ENCODE measurements around the gene RNF111. TPM values are rescaled to one million over a fixed set of nuclear protein-coding genes. Genes with fewer than 3 reads are reported as not detected.

Gene RNF111
- total RNA-seq (10 to 100 TPM in 4 of 5 donors, 1 to 10 TPM in 1; 8.4 to 37.1 (median 22.8) TPM), polyA plus RNA-seq (1 to 10 TPM; 4.3 to 7.2 (median 4.6) TPM)
- long read RNA-seq, donor 1: 0 reads
- long read RNA-seq, donor 2: 0 reads
- long read RNA-seq, donor 3, partial matches to known transcripts: 36 of 44 reads
- long read RNA-seq, donor 3, other reads (novel, unspliced or antisense): 8 of 44 reads
- long read RNA-seq, donor 4: 0 reads
- long read RNA-seq, donor 5, partial matches to known transcripts: 0 of 1 reads
- long read RNA-seq, donor 5, other reads (novel, unspliced or antisense): 0 of 1 reads
- long read RNA-seq, donor 6, partial matches to known transcripts: 339 of 345 reads
- long read RNA-seq, donor 6, other reads (novel, unspliced or antisense): 5 of 345 reads
- long read RNA-seq, donor 7, partial matches to known transcripts: 6 of 6 reads
- long read RNA-seq, donor 7, other reads (novel, unspliced or antisense): 0 of 6 reads
- long read RNA-seq, donor 8: 0 reads
- long read RNA-seq, donor 9, partial matches to known transcripts: 102 of 103 reads
- long read RNA-seq, donor 9, other reads (novel, unspliced or antisense): 0 of 103 reads
- long read RNA-seq, donor 10: 0 reads

DNA sequence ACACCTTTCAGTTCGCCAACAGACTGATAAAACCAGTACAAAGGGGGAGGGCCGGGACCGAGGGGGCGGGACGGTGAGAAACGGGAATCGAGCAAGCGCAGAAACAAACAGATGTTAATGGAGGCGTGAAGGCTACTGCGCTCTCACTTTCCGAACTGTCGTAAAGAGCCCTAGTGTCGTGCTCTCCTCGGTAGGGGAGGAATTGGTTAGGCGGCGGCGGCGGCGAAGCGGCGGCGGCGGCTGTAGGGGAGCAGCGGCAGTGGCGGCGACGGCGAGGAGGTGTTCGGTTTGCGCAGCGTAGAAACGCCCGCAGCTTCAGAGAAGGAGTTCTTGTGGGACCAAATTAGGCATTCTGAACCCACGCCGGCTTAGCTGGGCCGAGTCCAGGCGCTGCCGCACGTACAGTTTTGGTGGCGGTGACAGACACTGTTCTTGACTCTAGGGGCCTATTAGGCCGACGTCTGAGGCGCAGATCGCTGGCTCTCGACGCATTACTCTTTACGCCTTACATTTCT, at the start of gene RNF111:
RNF111 (plus strand) TSS at position 173 of the 515 bp plus-strand sequence. CDS start 43,160 bp downstream, outside the sequence.
- WGBS, 5 donors: 0 to 2% (median 0%) methylated on average over 29 to 47 of the region's 47 CpGs
- Histone ChIP-seq H3K4me3 (peak within 1 kb of the TSS; percentile 77 to 94 (median 93)), H3K4me1 (peaks cover 13 to 33% (median 25%) of the 10 kb centered on the region in 4 donors), H3K27me3 (no peaks in the 10 kb centered on the region), H3K27ac (peak within 1 kb of the TSS; percentile 92 to 98 (median 94)), H3K36me3 (peaks cover 6 to 18% (median 12%) of the 10 kb centered on the region in 4 donors), H3K9me3 (no peaks in the 10 kb centered on the region)
- TF ChIP-seq EP300 (IDR thresholded peaks at IDR 0.05) (no peak), POLR2A (IDR thresholded peaks at IDR 0.05) (peak in 1 of 4 donors; percentile 62), POLR2AphosphoS5 (IDR thresholded peaks at IDR 0.05) (peak; percentile 70 to 95 (median 90))
- TF ChIP-seq, protein P1, sequence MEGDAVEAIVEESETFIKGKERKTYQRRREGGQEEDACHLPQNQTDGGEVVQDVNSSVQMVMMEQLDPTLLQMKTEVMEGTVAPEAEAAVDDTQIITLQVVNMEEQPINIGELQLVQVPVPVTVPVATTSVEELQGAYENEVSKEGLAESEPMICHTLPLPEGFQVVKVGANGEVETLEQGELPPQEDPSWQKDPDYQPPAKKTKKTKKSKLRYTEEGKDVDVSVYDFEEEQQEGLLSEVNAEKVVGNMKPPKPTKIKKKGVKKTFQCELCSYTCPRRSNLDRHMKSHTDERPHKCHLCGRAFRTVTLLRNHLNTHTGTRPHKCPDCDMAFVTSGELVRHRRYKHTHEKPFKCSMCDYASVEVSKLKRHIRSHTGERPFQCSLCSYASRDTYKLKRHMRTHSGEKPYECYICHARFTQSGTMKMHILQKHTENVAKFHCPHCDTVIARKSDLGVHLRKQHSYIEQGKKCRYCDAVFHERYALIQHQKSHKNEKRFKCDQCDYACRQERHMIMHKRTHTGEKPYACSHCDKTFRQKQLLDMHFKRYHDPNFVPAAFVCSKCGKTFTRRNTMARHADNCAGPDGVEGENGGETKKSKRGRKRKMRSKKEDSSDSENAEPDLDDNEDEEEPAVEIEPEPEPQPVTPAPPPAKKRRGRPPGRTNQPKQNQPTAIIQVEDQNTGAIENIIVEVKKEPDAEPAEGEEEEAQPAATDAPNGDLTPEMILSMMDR (IDR thresholded peaks at IDR 0.05): no peak
- intact Hi-C loops (cut with DNase I; ENCODE audit: low total_unique reads): no loop called here
- peak; percentile 90 to 98 for DNase-seq

DNA sequence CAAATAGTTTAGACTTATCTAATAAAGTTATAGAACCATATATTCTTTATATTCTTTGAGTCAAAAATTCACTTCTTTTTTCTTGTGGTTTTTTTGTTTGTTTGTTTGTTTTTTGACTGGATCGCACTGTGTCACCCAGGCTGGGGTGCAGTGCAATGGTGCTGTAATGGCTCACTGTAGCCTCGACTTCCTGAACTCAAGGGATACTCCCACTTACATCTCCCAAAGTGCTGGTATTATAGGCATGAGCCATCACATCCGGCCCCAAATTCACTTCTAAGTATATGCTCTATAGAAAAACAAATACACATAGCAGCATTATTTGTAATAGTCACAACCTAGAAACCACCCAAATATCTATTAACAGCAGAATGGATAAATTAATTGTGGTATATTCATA, 40.3 kb upstream of the RNF111 start:
- DNase-seq: no peak
- no peak overlapping the region for H3K27ac ChIP-seq
- H3K4me1 ChIP-seq: peaks cover 4 to 11% (median 11%) of the 10 kb centered on the region in 4 donors
- TF ChIP-seq, protein P1 (IDR thresholded peaks at IDR 0.05): no peak
- no peak for TF ChIP-seq POLR2AphosphoS5 (IDR thresholded peaks at IDR 0.05)
- no peak for TF ChIP-seq EP300 (IDR thresholded peaks at IDR 0.05)
- TF ChIP-seq POLR2A (IDR thresholded peaks at IDR 0.05): no peak
- H3K27me3 ChIP-seq: no peaks in the 10 kb centered on the region
- intact Hi-C loops (cut with DNase I; ENCODE audit: low total_unique reads): no loop called here
- H3K36me3 ChIP-seq: no peaks in the 10 kb centered on the region
- 82 to 87% (median 84%) methylated on average over 3 of the region's 3 CpGs for WGBS, 5 donors
- no peaks in the 10 kb centered on the region for H3K9me3 ChIP-seq
- no peak overlapping the region for H3K4me3 ChIP-seq

DNA sequence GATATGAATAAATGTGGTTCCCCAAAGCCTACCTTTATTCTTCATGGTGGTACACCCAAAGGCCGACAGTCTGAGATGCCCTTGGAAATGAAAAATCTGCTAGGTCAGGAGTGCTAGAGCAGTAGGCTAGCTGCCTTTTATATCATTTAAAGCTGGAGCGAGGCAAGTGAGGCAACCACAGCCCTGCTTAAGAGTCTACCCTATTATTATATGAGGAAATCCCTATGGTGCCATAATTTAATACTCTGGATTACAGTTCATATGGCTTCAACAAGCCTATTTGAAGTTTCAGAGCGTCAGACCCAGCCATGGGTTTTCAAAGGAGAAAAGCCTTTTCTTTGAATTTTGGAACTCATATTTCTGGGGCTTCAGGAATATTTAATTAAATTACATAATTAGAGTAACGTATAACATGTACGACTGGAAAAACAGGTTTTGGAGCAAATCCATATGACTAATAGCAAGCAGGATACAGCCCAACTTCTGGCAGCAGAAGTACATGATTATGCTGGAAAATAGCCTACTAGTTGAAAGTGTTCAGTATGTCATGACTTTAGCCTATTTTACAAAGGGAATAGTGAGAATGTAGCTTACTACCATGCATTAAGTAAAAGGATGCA, 36.0 kb upstream of the RNF111 start:
- peaks cover 9 to 22% (median 16%) of the 10 kb centered on the region in 4 donors for H3K4me1 ChIP-seq
- H3K27ac ChIP-seq: peak overlapping the region; percentile 63 to 88 (median 68)
- no peaks in the 10 kb centered on the region for H3K27me3 ChIP-seq
- no peak overlapping the region for H3K4me3 ChIP-seq
- no peaks in the 10 kb centered on the region for H3K9me3 ChIP-seq
- no peaks in the 10 kb centered on the region for H3K36me3 ChIP-seq
- peak in 1 of 3 donors; percentile 71 for TF ChIP-seq POLR2AphosphoS5 (IDR thresholded peaks at IDR 0.05)
- TF ChIP-seq, protein P1 (IDR thresholded peaks at IDR 0.05): no peak
- intact Hi-C loops (cut with DNase I; ENCODE audit: low total_unique reads): no loop called here
- WGBS, 5 donors: 32 to 47% (median 38%) methylated on average over 5 of the region's 5 CpGs
- DNase-seq: peak in 1 of 2 donors; percentile 85

DNA sequence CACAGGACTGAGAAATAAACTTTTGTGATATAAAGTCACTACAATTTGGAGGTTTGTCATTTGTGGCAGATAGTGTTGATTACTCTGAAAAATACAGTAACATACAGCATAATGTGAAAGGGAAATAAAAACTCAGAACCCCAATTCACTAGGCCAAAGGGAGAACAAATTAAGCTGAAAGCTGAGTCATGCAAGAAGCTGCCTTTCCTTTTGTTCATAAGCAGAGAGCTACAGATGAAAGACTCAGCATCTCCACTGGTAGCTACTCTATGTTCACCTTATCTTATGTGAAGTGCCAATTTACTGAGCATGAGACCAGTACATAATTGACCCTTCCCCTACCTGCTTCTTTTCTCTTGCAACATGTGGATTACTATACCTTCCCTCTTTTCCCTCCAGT, 34.7 kb upstream of the RNF111 start:
- intact Hi-C loops (cut with DNase I; ENCODE audit: low total_unique reads): no loop called here
- Histone ChIP-seq H3K27me3 (no peaks in the 10 kb centered on the region), H3K9me3 (no peaks in the 10 kb centered on the region), H3K36me3 (no peaks in the 10 kb centered on the region), H3K4me3 (no peak overlapping the region), H3K4me1 (peaks cover 9 to 30% (median 19%) of the 10 kb centered on the region in 4 donors), H3K27ac (peak overlapping the region in 4 of 5 donors; percentile 63 to 88 (median 70))
- DNase-seq: peak in 1 of 2 donors; percentile 34
- TF ChIP-seq POLR2A (IDR thresholded peaks at IDR 0.05) (no peak), POLR2AphosphoS5 (IDR thresholded peaks at IDR 0.05) (no peak), EP300 (IDR thresholded peaks at IDR 0.05) (no peak)
- TF ChIP-seq, protein P1 (IDR thresholded peaks at IDR 0.05): no peak
